Bone marrow (tissue), 2 donors: Measurements from ENCODE around the gene CTAGE1.
"Not testable (repeated sequence)": the region's sequence is repeated elsewhere in the genome, so short reads cannot be mapped to it uniquely, and the experiment has no call there.

Source experiments
- DNase-seq, 2 donors: peaks; one replicate each; lab custom pipeline; 2025; lab: John Stamatoyannopoulos, UW

The CTAGE1 gene

GRCh38 chr18:22436136-22436535, 18.4 kb upstream of the CTAGE1 start:
- no peak for DNase-seq

GRCh38 chr18:22434973-22435608, 17.4 kb upstream of the CTAGE1 start:
- DNase-seq, result no peak

- DNase-seq, result no peak
Observed at GRCh38 chr18:22433956-22434355, 16.2 kb upstream of the CTAGE1 start.

GRCh38 chr18:22432657-22433137, 15.0 kb upstream of the CTAGE1 start:
- no peak for DNase-seq

GRCh38 chr18:22429564-22429963, 11.8 kb upstream of the CTAGE1 start:
- no peak for DNase-seq

GRCh38 chr18:22428672-22429071, 11.0 kb upstream of the CTAGE1 start:
- no peak for DNase-seq

GRCh38 chr18:22427822-22428549, 10.3 kb upstream of the CTAGE1 start:
- DNase-seq, result no peak

- no peak for DNase-seq
Observed at GRCh38 chr18:22424565-22424963, 6.8 kb upstream of the CTAGE1 start.

GRCh38 chr18:22423878-22424564, 6.3 kb upstream of the CTAGE1 start:
- no peak for DNase-seq

GRCh38 chr18:22422909-22423548, 5.3 kb upstream of the CTAGE1 start:
- no peak for DNase-seq

- DNase-seq, result no peak
Observed at GRCh38 chr18:22420652-22421051, 2.9 kb upstream of the CTAGE1 start.

GRCh38 chr18:22412176-22412911, 5.4 kb downstream of the CTAGE1 start:
- no peak for DNase-seq

GRCh38 chr18:22411446-22411845, 6.3 kb downstream of the CTAGE1 start:
- no peak for DNase-seq

- DNase-seq, result no peak
Observed at GRCh38 chr18:22410126-22410525, 7.6 kb downstream of the CTAGE1 start.

GRCh38 chr18:22409445-22409844, 8.3 kb downstream of the CTAGE1 start:
- DNase-seq, result no peak

- no peak for DNase-seq
Observed at GRCh38 chr18:22408059-22408458, 9.7 kb downstream of the CTAGE1 start.

GRCh38 chr18:22405142-22405541, 12.6 kb downstream of the CTAGE1 start:
- DNase-seq, result no peak

- DNase-seq, result no peak
Observed at GRCh38 chr18:22403950-22404349, 13.8 kb downstream of the CTAGE1 start.

GRCh38 chr18:22399949-22400348, 17.8 kb downstream of the CTAGE1 start:
- no peak for DNase-seq

- no peak for DNase-seq
Observed at GRCh38 chr18:22398464-22398863, 19.3 kb downstream of the CTAGE1 start.

GRCh38 chr18:22394428-22394827, 23.3 kb downstream of the CTAGE1 start:
- DNase-seq, result no peak

GRCh38 chr18:22393164-22393563, 24.6 kb downstream of the CTAGE1 start:
- not testable (repeated sequence) for DNase-seq
